OCI-LY1 (cell line): Measurements from ENCODE around the gene UBE2F.

Experiments
- H2AFZ ChIP-seq: fragments of 200-600 bp; sonication (generic), shearing (Covaris generic); 2 replicates; pipeline ENCODE4 v1.6.0; 2014; ENCODE audit warnings: antibody characterized with exemption, mild to moderate bottlenecking, low read length
- H3F3A ChIP-seq: fragments of 200-600 bp; sonication (generic), shearing (Covaris generic); 2 replicates; pipeline ENCODE4 v1.6.0; 2014; ENCODE audit warnings: mild to moderate bottlenecking, antibody characterized with exemption, low read length, moderate library complexity; ENCODE audit not compliant: insufficient read depth
- H3K27ac ChIP-seq: fragments of 200-600 bp; sonication (generic); 2 replicates; pipeline ENCODE4 v1.5.1; 2014; ENCODE audit warnings: low read length, mixed run types, mild to moderate bottlenecking, low read depth; ENCODE audit not compliant: poor library complexity, severe bottlenecking
- H3K27me3 ChIP-seq: fragments of 200-600 bp; sonication (generic); 2 replicates; pipeline ENCODE4 v1.6.0; 2014; ENCODE audit warnings: antibody characterized with exemption, mild to moderate bottlenecking, low read length, moderate library complexity; ENCODE audit not compliant: insufficient read depth
- H3K36me3 ChIP-seq: fragments of 200-600 bp; sonication (generic); 2 replicates; pipeline ENCODE4 v1.6.1; 2014; ENCODE audit warnings: mild to moderate bottlenecking, antibody characterized with exemption, low read length, moderate library complexity, mixed read lengths; ENCODE audit not compliant: insufficient read depth
- H3K4me1 ChIP-seq: fragments of 200-600 bp; sonication (generic); 2 replicates; pipeline ENCODE4 v1.5.1; 2014; ENCODE audit warnings: mild to moderate bottlenecking, low read length, moderate library complexity; ENCODE audit not compliant: insufficient read depth, severe bottlenecking
- H3K4me2 ChIP-seq: fragments of 200-600 bp; sonication (generic), shearing (Covaris generic); 2 replicates; pipeline ENCODE4 v1.6.1; 2014; ENCODE audit warnings: low read length
- H3K4me3 ChIP-seq: fragments of 200-600 bp; sonication (generic); 2 replicates; pipeline ENCODE4 v1.5.1; 2014; ENCODE audit warnings: low read length, low read depth, mild to moderate bottlenecking, mixed read lengths; ENCODE audit not compliant: poor library complexity, severe bottlenecking
- H3K79me2 ChIP-seq: fragments of 200-600 bp; shearing (Covaris generic); 2 replicates; pipeline ENCODE4 v1.6.1; 2016; ENCODE audit warnings: mixed run types, low read length, mixed read lengths; ENCODE audit not compliant: insufficient read depth
- H3K9ac ChIP-seq: fragments of 200-600 bp; sonication (generic), shearing (Covaris generic); 2 replicates; pipeline ENCODE4 v1.6.1; 2014; ENCODE audit warnings: mild to moderate bottlenecking, low read length, mixed read lengths
- H3K9me2 ChIP-seq: fragments of 200-600 bp; sonication (generic), shearing (Covaris generic); 2 replicates; pipeline ENCODE4 v1.6.1; 2014; ENCODE audit warnings: low read depth, mild to moderate bottlenecking, low read length, mixed read lengths
- H3K9me3 ChIP-seq: fragments of 200-600 bp; shearing (Covaris generic); 2 replicates; pipeline ENCODE4 v1.6.1; 2014; ENCODE audit warnings: low read length, mixed read lengths
- H4K20me1 ChIP-seq: fragments of 200-600 bp; sonication (generic), shearing (Covaris generic); 2 replicates; pipeline ENCODE4 v1.6.0; 2016; ENCODE audit warnings: mild to moderate bottlenecking, low read length; ENCODE audit not compliant: insufficient read depth
- CTCF ChIP-seq: fragments of 200-600 bp; sonication (generic), shearing (Covaris generic); IDR thresholded peaks from 2 replicates; pipeline ENCODE4 v1.5.1; 2017; ENCODE audit warnings: mild to moderate bottlenecking, antibody characterized with exemption, low read length, moderate library complexity, mixed read lengths
- EZH2 ChIP-seq: fragments of 200-600 bp; sonication (generic), shearing (Covaris generic); IDR thresholded peaks from 2 replicates; pipeline ENCODE4 v1.8.0; 2017; ENCODE audit warnings: borderline replicate concordance, mixed run types, mild to moderate bottlenecking, antibody characterized with exemption, low read length, moderate library complexity, mixed read lengths

The UBE2F gene

GRCh38 chr2:237927986-237928385 is 38.8 kb upstream of the UBE2F start:
- H3K9me3 ChIP-seq: peaks cover 7% of the 10 kb centered on the region; the same call in 1 of the 2 replicates
- H3K36me3 ChIP-seq: no peaks in the 10 kb centered on the region; the same call in 1 of the 2 replicates
- no peaks in the 10 kb centered on the region for H3F3A ChIP-seq
- H3K79me2 ChIP-seq: no peaks in the 10 kb centered on the region
- H2AFZ ChIP-seq: no peak overlapping the region
- H3K27me3 ChIP-seq: peaks cover 9% of the 10 kb centered on the region; the same call in 1 of the 2 replicates
- no peak overlapping the region for H3K4me2 ChIP-seq
- no peaks in the 10 kb centered on the region for H3K9me2 ChIP-seq
- H3K4me3 ChIP-seq: no peak overlapping the region
- H3K27ac ChIP-seq: no peak overlapping the region
- H3K9ac ChIP-seq: no peak overlapping the region
- TF ChIP-seq CTCF (no peak), EZH2 (no peak)
- H3K4me1 ChIP-seq: no peaks in the 10 kb centered on the region
- H4K20me1 ChIP-seq: no peaks in the 10 kb centered on the region

GRCh38 chr2:237929979-237930378 is 36.8 kb upstream of the UBE2F start:
- Histone ChIP-seq H3K27ac (no peak overlapping the region), H3F3A (no peaks in the 10 kb centered on the region), H3K4me1 (no peaks in the 10 kb centered on the region), H3K27me3 (peaks cover 9% of the 10 kb centered on the region; the same call in 1 of the 2 replicates), H2AFZ (no peak overlapping the region), H3K9ac (no peak overlapping the region), H3K9me3 (peaks cover 7% of the 10 kb centered on the region; the same call in 1 of the 2 replicates), H3K9me2 (no peaks in the 10 kb centered on the region), H3K79me2 (no peaks in the 10 kb centered on the region), H3K4me2 (no peak overlapping the region), H3K4me3 (no peak overlapping the region), H4K20me1 (no peaks in the 10 kb centered on the region), H3K36me3 (no peaks in the 10 kb centered on the region; the same call in 1 of the 2 replicates)
- no peak for TF ChIP-seq CTCF
- TF ChIP-seq EZH2: no peak

- no peak for TF ChIP-seq EZH2
- no peak for TF ChIP-seq CTCF
- Histone ChIP-seq H3K27me3 (peaks cover 9% of the 10 kb centered on the region; the same call in 1 of the 2 replicates), H3K9me3 (peaks cover 7% of the 10 kb centered on the region; the same call in 1 of the 2 replicates), H3K27ac (no peak overlapping the region), H3K4me2 (no peak overlapping the region), H3K4me1 (no peaks in the 10 kb centered on the region), H4K20me1 (no peaks in the 10 kb centered on the region), H3F3A (no peaks in the 10 kb centered on the region), H3K9ac (no peak overlapping the region), H2AFZ (no peak overlapping the region), H3K79me2 (no peaks in the 10 kb centered on the region), H3K9me2 (no peaks in the 10 kb centered on the region), H3K36me3 (no peaks in the 10 kb centered on the region; the same call in 1 of the 2 replicates), H3K4me3 (no peak overlapping the region)
Measured at GRCh38 chr2:237931205-237931721, 35.6 kb upstream of the UBE2F start.
